Measurements from ENCODE around the gene LDHD.

The LDHD gene

DNA sequence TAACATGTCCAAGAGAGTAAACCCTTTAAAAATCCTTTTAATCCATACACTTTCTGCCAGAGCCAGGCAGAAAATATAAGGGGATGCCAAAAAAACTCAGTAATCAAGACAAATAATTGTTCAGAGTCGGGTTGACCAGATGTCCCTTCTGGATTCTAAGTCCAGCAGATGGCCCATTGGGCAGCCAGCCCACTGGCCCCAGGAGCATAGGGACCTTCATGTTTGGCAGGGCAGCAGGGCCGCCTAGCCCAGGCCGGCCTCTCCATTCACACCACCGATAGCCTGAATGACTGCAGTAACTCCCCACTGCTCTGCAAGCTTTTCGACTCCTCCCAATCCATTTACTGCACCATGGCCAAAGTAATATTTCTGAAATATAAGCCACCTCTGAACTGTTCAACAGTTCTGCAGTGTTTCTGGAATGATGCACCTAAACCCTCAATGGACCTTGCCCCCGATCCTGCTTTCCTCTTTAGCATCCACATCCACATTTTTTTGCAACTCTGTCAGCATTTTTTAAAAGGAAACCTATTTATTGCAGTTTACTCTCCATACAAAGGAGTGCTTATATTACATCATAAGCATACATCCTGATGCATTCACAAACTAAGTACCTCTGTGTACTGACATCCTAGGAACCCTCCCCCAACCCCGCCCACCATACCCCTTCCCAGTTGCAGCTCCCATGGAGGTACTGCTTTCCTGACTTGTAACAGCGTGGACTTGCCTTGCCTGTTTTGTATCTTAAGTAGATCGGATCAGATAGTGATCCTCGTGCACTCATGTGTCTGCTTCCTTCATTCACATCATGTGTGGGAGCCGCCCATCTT is 46.4 kb downstream of the LDHD start:
- Histone ChIP-seq H2AFZ (ENCODE audit: low read depth, low read length) (no peak overlapping the region), H3K36me3 (ENCODE audit: insufficient read depth, low read length) (peaks cover 22% of the 10 kb centered on the region), H4K20me1 (ENCODE audit: insufficient read depth, low read length) (no peaks in the 10 kb centered on the region), H3K4me3 (ENCODE audit: low read depth in 1 of 2, low read length in 2 of 2) (no peak overlapping the region), H3K4me2 (ENCODE audit: insufficient read depth, low read length) (no peak overlapping the region; the same call in 1 of the 2 replicates), H3K4me1 (ENCODE audit: insufficient read depth, low read length) (peaks cover 100% of the 10 kb centered on the region), H3K9me3 (ENCODE audit: insufficient read depth, low read length, severe bottlenecking) (no peaks in the 10 kb centered on the region), H3K79me2 (ENCODE audit: insufficient read depth, low read length) (peaks cover 95% of the 10 kb centered on the region), H3K9ac (ENCODE audit: low read depth, low read length) (0 out of 2 replicates have a peak overlapping the region, but pooled peaks have one; percentile 1), H3K27ac (ENCODE audit: low read length) (peak overlapping the region; percentile 74), H3K27me3 (ENCODE audit: insufficient read depth, low read length, poor library complexity) (no peaks in the 10 kb centered on the region)
- TF ChIP-seq EZH2 (IDR thresholded peaks at IDR 0.05; ENCODE audit: borderline replicate concordance, low read depth, low read length, severe bottlenecking) (no peak), CTCF (IDR thresholded peaks at IDR 0.05; ENCODE audit: borderline replicate concordance, extremely low read depth, low read length, poor library complexity, severe bottlenecking) (no peak)
- ATAC-seq (ENCODE audit: insufficient read depth, low read depth) (no peak), DNase-seq (no peak)

- Histone ChIP-seq H3K27me3 (ENCODE audit: insufficient read depth, low read length, poor library complexity) (no peaks in the 10 kb centered on the region), H3K79me2 (ENCODE audit: insufficient read depth, low read length) (peaks cover 100% of the 10 kb centered on the region), H4K20me1 (ENCODE audit: insufficient read depth, low read length) (no peaks in the 10 kb centered on the region), H3K4me1 (ENCODE audit: insufficient read depth, low read length) (peaks cover 100% of the 10 kb centered on the region), H2AFZ (ENCODE audit: low read depth, low read length) (no peak overlapping the region), H3K27ac (ENCODE audit: low read length) (peak overlapping the region; percentile 91), H3K36me3 (ENCODE audit: insufficient read depth, low read length) (peaks cover 20% of the 10 kb centered on the region), H3K9me3 (ENCODE audit: insufficient read depth, low read length, severe bottlenecking) (no peaks in the 10 kb centered on the region), H3K9ac (ENCODE audit: low read depth, low read length) (peak overlapping the region; percentile 22), H3K4me2 (ENCODE audit: insufficient read depth, low read length) (no peak overlapping the region), H3K4me3 (ENCODE audit: low read depth in 1 of 2, low read length in 2 of 2) (no peak overlapping the region)
- DNase-seq (no peak), ATAC-seq (ENCODE audit: insufficient read depth, low read depth) (no peak)
- TF ChIP-seq EZH2 (IDR thresholded peaks at IDR 0.05; ENCODE audit: borderline replicate concordance, low read depth, low read length, severe bottlenecking), result no peak
Observed at GRCh38 chr16:75068085-75069031, 48.2 kb downstream of the LDHD start.

DNA sequence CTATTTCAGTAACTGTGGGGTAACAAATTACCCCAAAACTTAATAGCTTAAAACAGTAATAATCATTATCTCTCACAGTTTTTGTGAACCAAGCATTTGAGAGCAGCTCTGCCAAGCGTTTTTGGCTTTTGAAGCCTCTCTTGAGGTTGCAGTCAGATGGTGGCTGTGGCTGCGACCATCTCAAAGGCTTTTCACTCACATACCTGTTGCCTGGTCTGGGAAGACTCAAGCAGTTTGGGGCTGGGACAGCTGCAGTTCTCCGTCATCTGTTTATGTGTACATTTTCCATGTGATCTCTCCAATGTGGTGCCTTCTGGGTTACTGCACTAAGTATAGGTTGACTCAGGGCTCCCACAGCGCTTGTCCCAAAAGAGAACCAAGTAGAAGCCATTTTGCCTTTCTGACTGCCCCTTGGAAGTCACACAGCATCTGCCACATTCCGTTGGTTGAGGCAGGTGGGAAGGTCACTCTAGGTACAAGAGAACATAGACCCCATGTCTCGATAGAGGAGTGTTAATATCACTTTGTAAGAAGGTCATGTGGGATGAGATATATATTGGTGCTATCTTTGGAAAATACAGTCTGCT is 49.6 kb downstream of the LDHD start:
- Histone ChIP-seq H3K9ac (ENCODE audit: low read depth, low read length) (peak overlapping the region; percentile 6), H2AFZ (ENCODE audit: low read depth, low read length) (no peak overlapping the region), H3K27me3 (ENCODE audit: insufficient read depth, low read length, poor library complexity) (no peaks in the 10 kb centered on the region), H3K79me2 (ENCODE audit: insufficient read depth, low read length) (peaks cover 100% of the 10 kb centered on the region), H3K27ac (ENCODE audit: low read length) (peak overlapping the region; percentile 91), H3K4me2 (ENCODE audit: insufficient read depth, low read length) (peak overlapping the region; percentile 60), H3K36me3 (ENCODE audit: insufficient read depth, low read length) (peaks cover 22% of the 10 kb centered on the region), H3K9me3 (ENCODE audit: insufficient read depth, low read length, severe bottlenecking) (no peaks in the 10 kb centered on the region), H4K20me1 (ENCODE audit: insufficient read depth, low read length) (peaks cover 9% of the 10 kb centered on the region; the same call in 1 of the 2 replicates), H3K4me1 (ENCODE audit: insufficient read depth, low read length) (peaks cover 100% of the 10 kb centered on the region), H3K4me3 (ENCODE audit: low read depth in 1 of 2, low read length in 2 of 2) (no peak overlapping the region)
- DNase-seq (peak; percentile 80), ATAC-seq (ENCODE audit: insufficient read depth, low read depth) (peak; percentile 66)
- TF ChIP-seq CTCF (IDR thresholded peaks at IDR 0.05; ENCODE audit: borderline replicate concordance, extremely low read depth, low read length, poor library complexity, severe bottlenecking) (no peak), EZH2 (IDR thresholded peaks at IDR 0.05; ENCODE audit: borderline replicate concordance, low read depth, low read length, severe bottlenecking) (no peak)
